GM12875 (cell line): ENCODE measurements around the gene INPP5A.

Experiments used
- H3K4me3 ChIP-seq: one replicate; pipeline ENCODE4 v1.5.1; 2011; ENCODE audit warnings: low read depth, low read length, control low read depth
- TF ChIP-seq, protein P1 (sequence below): IDR thresholded peaks from 2 replicates; pipeline ENCODE4 v1.5.1; 2011; ENCODE audit warnings: low read depth, mild to moderate bottlenecking, control low read depth, inconsistent platforms, low read length, moderate library complexity, borderline replicate concordance; ENCODE audit not compliant: insufficient read depth

INPP5A gene

DNA sequence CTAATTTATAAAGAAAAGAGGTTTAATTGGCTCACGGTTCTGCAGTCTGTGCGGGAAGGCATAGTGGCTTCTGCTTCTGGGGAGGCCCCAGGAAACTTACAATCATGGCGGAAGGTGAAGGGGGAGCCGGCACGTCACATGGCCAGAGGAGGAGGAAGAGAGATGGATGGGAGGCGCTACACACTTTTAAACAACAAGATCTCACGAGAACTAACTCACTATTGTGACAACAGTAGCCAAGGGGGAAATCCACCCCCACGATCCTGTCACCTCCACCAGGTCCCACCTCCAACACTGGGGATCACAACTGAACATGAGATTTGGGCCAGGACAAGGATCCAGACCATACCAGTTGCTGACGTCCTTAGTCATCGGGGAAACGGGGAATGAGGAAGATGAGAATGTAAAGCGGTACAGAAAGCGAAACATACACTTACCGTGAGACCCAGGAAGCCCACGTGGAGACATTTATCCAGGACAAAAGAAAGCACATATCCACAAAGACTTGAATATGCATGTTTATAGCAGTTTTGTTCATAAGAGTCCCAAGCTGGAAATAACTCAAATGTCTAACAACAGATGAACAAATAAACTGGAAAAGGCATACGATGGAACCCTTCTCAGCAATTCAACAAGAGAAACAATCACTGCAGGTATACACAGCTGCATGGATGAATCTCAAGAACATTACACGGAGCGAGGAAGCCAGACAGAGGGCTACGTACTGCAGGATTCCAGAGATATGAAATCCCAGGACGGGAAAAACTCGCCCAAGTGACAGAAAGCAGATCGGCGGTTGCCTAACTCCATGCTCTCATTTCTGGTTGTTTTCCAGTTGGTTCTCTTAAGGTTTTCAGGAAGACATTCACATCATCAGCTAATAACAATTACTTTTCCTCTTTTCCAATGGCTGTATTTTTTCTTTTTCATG lies 26.2 kb upstream of the INPP5A start:
- H3K4me3 ChIP-seq = no peak overlapping the region
- TF ChIP-seq, protein P1, sequence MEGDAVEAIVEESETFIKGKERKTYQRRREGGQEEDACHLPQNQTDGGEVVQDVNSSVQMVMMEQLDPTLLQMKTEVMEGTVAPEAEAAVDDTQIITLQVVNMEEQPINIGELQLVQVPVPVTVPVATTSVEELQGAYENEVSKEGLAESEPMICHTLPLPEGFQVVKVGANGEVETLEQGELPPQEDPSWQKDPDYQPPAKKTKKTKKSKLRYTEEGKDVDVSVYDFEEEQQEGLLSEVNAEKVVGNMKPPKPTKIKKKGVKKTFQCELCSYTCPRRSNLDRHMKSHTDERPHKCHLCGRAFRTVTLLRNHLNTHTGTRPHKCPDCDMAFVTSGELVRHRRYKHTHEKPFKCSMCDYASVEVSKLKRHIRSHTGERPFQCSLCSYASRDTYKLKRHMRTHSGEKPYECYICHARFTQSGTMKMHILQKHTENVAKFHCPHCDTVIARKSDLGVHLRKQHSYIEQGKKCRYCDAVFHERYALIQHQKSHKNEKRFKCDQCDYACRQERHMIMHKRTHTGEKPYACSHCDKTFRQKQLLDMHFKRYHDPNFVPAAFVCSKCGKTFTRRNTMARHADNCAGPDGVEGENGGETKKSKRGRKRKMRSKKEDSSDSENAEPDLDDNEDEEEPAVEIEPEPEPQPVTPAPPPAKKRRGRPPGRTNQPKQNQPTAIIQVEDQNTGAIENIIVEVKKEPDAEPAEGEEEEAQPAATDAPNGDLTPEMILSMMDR = no peak

DNA sequence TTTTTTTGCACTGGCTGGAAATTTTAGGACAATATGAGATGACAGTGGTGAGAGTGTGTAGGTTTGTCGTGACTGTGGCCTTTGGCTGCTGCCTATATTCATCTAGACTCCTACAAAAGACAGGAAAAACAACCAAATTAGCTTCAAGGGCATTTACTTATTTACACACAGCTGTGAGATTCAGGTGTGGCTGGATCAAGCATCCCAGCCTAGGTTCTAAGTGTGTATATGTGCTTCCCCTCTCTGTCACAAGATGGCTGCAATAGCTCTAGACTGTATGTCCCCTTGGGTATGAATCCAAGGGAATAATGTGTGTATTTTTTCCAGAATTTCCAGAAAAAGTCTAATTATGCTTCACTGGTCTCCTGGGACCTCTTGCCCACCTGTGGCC lies 25.5 kb upstream of the INPP5A start:
- TF ChIP-seq, protein P1 = no peak

GRCh38 chr10:132512693-132513345 lies 24.8 kb upstream of the INPP5A start:
- H3K4me3 ChIP-seq = no peak overlapping the region
- TF ChIP-seq, protein P1 = no peak

More for the DNA sequence above, 25.5 kb upstream of the INPP5A start:
- H3K4me3 ChIP-seq = no peak overlapping the region

GRCh38 chr10:132514821-132515520 lies 22.6 kb upstream of the INPP5A start:
- H3K4me3 ChIP-seq = no peak overlapping the region
- TF ChIP-seq, protein P1 = no peak

DNA sequence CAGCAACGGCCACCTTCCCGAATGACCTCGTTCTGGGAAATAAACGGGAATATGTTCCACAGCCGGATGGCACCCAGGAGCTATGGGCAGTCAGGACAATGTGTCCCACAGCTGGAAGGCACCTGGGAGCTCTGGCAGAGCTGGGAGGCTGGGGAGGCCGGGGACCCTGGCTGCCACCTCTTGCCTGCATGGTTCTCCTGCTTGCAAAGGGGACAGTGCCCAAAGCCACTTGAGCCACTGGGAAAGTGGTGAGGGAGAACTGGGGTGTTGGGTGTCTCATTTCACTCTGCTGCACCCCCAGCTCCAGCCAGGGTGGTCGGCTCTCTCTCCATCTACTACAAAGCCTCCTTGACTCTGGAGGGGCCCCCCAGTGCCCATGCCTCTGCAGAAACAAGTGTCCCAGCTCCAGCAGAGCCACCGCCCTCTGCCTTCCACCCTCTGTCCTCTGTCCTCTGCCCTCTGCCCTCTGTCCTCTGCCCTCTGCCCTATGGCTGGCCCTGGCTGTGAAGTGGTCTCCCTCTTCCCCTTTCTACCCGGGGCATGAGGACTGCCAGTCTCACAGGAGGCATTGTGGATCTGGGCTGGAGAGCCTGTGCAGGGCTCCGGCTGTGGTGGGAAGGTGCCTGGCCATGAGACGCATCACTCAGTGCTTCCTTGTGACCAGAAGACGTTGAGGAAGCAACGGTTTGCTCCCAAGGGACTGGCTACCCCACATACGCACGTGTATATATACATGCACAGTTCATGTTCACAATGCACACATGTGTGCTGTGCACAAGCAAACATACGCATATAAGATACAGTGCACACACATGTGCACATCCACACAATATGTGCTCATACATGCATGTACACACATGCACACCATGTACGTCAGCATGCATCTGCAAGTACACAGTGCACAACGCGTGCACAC lies 21.5 kb upstream of the INPP5A start:
- no peak overlapping the region for H3K4me3 ChIP-seq
- TF ChIP-seq, protein P1 = no peak

DNA sequence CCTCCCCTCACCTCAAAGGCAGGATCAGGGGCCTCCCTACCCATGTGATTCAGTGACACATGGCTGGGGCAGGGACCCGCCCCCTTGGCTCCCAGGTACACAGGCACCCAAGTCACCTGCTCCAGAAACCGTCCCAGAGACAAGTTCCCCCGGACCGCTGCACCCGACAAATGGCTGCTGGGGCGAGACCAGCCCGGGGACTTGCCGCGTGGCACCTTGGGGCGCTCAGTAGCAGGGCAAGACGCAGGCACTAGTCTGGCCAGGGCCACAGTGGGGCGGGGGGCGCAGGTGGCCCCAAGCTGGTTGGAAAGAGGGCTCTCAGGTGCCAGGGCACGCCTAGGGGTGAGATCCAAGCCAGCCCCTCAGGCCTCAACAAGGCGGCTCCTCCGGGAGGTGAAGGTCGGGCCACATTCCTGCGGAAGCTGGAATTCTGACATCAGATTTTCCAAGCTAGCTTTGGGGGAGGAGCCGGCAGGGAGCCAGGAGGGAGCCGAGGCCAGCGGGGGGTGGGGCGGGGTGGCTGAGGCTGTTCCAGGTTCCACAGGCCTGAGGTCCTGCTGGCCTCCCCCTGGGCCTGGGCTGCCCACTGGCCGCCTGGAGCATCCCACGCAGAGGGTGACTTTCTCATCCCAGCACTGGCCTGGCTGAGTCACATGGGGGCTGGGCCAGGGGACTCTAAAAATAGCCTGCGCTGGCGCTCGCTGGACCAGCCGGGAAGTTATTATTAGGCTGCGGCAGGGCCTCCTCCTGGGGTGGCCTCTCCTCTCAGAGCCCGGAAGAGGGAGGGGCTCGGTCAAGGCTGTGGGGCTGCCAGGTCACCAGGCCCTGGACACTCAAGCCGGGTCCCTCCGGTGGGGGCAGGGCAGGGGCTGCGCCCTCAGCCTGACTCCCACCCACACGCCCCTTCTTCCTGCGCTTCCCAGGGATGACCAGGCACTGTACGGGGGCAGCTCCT lies 20.5 kb upstream of the INPP5A start:
- H3K4me3 ChIP-seq = no peak overlapping the region
- TF ChIP-seq, protein P1 = no peak
